ENCODE measurements around the gene ARHGAP15.

The ARHGAP15 gene

DNA sequence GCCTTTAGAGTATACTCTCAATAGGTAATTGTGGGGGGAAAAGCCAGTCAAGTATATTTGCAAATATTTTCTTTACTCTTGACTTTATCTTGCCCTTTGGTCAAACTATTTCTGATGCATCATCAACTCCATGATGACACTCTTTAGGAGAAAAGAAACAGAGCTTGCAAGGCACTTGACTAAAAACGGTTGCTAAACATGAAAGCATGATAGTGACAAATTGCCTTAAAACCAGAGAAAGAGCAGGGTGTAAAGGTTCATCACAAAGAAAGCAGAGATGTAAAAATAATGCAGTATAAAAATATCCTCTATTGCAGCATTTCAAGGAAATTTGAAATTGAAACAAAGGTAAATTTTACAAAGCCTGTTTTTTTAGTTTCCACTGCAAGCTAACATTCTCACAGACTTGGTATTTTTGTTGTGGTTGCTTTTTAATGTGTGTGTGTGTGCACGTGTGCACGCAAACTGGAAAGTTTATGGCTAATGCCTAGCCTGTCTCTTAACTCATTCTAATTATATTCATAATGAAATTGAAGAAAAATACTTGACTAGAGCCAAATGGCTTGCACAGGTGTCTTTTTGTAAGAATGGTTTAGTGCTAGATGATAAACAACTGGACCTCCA lies 503.6 kb downstream of the ARHGAP15 start:
- DNase-seq (ENCODE audit: low spot score), result no peak

DNA sequence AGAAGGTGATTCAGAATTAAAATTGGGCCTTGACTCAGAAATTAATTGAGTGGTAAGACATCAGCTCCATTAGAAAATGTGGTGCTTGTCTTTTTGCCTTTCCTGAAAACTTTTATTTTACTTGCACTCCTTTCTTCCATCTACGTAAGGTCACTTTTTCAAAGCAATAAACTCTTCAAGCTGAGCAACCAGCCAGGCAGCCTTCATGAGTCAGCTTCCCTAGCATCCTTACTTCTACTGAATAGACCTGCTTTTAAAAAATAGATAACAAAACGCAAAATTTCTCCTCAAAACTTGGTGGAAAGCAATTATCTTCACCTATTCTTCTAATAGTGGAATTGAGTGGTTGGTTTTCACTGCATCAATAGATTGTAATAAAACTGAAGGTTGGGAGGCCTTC lies 504.2 kb downstream of the ARHGAP15 start:
- no peak for DNase-seq (ENCODE audit: low spot score)

DNA sequence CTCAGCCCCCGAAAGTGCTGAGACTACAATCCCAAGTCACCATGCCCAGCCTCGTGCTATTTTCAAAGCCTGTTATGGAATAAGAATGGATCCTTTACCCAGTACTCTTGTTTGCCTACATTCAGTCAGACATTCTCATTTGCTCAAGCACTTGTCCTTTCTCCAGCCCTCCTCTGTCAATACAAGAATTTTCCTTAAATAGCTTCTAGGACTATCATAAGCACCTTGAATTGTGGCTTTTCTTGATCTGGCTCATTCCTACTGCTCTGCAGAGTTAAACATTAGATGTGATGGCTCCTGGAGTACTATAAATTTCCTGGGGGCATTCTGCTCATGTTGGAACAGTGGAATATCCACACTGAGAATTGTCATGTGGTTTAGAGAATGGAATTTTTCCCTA lies 506.1 kb downstream of the ARHGAP15 start:
- no peak for DNase-seq (ENCODE audit: low spot score)

DNA sequence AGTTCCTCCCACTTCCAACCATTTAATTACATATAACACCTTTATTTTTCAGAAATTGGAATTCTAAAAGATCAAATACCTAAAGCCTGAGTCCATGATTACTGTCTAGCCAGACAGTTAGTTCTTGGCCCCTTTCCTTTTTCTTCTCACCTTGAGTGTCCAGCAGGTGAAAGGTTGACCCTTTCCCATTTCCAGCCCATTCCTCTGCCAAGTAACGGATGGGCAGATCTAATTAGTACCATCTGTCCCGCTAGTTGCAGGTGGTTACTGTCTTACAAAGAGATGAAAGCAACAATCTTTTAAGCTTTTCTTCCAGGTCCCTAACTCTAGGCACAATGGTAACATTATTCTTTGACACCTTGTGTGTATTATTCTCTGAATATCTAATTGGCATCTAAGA lies 506.7 kb downstream of the ARHGAP15 start:
- DNase-seq (ENCODE audit: low spot score), result no peak

DNA sequence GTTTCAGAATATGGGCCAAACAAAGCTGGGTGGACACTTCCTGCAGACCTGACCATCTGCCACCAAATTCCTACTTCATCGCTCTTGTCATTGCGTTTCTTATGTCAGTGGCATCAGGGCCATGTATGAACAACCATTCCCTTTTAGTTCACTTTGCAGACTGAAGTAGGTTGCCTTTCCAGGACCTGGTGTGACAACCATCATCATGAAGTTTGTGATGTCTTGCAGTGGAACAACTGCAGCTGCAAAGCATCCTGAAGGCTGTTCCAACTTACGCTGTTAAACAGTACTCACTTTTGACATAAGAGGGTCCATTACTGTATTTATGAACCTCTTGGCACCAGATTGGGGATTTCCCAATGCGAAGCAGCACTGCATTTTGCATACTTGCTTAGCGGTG lies 511.6 kb downstream of the ARHGAP15 start:
- DNase-seq (ENCODE audit: low spot score), result no peak

DNA sequence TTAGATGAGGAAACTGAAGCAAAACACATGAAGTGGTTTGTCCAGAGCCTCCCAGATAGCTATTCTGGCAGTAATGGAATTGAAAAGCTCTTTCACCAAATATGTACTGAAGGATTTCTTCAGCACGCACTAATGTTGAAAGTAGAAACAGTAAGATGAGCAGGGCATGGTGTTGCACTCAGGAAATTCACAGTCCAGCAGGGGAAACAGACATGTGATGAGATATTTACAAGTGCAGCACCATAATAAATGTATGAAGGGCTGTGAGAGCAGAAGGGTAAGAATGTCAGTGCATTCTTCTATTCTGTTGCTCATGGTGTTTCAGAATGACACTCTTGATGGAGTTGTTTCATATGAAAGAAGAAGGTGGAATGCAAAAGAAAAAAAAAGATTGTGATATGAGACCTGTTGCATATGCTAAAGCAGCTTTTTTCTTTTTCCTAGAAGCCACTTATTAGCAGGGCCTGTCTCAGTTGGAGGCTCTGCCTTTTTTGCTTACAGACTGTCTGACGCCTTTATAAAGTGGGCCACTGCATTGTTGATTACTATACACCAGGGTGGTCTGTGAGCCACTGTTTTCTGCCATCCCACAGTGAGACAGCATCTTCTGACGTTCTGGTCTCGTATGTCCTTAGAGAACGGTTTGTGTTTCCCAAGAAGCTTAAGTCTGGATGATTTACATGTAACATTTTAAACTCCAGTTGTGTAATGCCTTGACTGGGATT lies 516.9 kb downstream of the ARHGAP15 start:
- DNase-seq (ENCODE audit: low spot score), result no peak

DNA sequence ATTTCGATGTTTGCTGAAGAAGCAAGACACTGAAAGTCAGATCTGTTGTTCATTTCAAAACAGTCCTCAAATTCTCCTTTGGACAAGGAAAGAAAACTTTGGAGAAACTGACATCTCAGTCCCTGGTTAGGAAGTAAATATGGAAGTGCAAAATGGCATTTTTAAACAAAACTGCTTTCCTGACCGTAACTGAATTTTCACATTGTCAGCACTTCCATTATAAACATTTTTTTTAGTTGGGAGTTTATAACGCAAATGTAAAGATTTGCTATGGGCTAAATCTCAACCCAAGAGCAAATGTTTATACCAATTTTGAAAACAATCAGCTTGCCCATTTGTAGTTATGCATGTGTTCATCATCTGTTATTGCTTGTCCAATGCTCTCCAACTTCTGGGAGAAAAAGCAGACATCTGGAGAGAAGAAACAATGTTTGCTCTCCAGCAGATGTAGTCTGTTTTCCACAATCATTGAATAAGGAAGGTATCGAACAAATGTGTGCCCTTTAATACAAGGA lies 520.1 kb downstream of the ARHGAP15 start:
- no peak for DNase-seq (ENCODE audit: low spot score)

DNA sequence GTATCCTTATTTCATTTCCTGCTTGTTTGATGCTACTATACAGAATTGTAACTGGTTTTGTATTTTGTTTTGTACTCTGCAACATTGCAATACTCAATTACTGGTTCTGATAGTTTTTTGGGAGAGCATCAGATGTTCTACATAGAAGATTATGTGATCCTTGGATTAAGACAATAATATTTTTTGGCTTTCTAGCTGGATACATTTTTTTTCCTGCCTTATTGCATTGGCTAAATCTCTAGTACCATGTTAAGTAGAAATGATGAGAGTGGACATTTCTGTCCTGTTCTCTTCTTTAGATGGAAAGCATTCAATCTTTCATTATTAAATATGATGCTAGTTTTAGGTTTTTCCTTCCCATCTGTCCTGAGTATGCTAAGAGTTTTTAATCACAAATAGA lies 523.5 kb downstream of the ARHGAP15 start:
- DNase-seq (ENCODE audit: low spot score), result no peak

DNA sequence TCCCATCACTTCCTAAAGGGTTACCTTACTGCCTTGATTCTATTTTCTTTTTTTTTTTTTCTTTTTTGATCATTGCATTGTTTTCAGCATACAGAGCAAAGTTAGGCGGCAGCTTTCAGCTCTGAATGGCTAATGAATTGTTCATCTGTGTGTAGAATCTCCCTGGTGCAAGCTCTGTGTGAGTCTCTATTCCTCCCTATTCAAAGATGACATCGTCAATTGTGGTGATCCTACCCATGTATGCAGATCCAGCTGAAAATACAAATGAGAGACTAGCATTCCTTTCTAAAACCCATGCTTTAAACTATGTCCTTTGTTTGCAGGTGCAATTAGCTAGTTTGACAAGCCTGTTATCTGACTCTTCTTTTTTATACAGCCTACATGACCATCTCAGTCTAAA lies 539.0 kb downstream of the ARHGAP15 start:
- no peak for DNase-seq (ENCODE audit: low spot score)

DNA sequence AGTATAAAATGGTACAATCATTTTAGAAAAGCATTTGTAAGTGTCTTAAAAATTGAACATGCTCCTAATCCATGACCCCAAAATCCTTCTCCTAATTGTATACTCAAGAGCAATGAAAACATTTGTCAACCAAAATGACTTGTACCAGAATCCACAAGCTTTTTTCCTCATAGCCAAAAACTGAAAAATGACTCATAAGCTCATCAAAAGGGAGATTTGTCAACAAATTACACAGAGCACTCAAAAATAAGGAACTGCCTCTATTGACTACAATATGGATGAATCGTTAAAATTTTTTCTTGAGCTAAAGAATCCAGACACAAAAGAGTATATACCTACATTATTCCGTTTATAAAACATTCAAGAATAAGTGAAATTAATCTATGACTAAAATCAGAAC lies 544.8 kb downstream of the ARHGAP15 start:
- DNase-seq (ENCODE audit: low spot score), result no peak

DNA sequence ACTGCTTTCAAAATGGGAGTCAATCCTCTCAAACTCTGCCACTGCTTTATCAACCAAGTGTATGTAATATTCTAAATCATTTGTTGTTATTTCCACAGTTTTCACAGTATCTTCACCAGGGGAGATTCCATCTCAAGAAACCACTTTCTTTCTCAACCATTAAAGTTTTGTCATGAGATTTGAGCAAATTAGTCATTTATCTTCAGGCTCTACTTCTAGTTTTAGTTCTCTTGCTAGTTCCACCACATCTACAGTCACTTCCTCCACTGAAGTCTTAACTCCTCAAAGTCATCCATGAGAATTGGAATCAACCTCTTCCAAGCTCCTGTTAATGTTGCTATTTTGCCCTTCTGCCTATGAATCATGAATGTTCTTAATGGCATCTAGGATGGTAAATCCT lies 545.8 kb downstream of the ARHGAP15 start:
- no peak for DNase-seq (ENCODE audit: low spot score)

DNA sequence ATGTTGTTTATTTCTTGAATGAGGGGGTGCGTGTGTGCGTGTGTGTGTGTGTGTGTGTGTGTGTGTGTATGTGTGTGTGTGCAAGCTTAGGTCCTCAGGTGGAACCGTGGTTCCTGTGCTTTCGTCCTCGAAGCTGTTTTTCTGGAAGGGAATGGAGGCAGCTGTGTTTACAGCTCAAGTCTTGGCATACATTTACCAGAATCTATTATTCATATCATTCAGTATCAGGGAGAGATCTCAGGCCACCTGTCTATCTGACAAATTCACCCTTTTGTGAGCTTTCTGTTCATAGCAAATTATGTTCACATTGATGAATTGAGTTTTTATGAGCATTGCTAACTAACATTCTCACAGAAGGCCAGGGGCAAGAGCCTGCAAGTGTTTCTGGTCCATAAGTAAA lies 550.4 kb downstream of the ARHGAP15 start:
- no peak for DNase-seq (ENCODE audit: low spot score)

DNA sequence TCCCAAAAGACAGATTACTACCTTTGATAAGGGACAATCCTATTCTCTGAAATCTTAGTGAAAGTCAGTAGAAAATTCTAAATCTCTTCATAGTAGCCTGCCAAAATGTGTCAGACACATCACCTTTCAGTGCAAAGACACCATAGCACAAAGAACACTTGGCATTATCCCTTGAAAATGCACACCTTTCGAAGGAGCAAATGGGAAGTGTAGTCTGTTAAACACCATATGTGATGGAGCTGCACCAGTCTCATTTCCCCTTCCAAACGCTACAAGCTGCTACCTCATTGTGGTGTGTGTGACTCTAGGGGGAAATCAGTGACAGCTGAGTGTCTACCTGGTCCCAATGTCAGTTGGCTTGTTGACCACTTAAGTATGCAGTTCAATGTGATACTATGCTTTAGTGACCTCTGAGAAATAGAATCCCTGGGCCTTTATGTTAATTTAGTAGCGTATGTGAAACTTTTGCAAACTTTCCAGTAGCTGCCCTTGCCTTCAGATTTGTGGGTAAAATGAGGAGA lies 551.7 kb downstream of the ARHGAP15 start:
- no peak for DNase-seq (ENCODE audit: low spot score)

DNA sequence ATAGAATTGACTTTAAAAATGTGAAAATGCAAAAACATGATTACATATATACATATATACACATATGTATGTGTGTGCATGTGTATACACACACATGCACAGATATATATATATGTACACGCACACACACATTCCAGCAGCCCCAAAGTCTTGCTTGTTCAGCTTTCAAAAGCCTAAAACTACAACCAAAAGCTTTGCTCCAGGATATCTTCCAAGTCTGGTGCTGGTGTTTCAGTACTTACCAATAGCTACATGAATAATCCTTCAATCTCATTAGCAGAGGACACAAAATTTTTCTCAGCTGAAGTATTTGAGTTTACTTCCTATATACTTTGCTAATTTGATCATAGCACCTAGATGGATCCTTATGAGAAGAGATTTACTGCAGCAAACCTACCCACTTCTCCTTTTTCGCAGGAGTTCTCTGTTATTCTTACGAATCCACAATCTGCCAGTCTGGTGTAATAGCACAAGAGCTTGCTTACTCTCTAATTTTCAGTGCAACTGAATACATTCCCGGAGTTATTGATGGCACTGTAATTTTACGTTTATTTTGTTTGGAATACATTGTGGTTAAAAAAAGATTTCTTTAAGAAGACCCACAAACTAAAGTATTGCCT lies 553.3 kb downstream of the ARHGAP15 start:
- no peak for DNase-seq (ENCODE audit: low spot score)

DNA sequence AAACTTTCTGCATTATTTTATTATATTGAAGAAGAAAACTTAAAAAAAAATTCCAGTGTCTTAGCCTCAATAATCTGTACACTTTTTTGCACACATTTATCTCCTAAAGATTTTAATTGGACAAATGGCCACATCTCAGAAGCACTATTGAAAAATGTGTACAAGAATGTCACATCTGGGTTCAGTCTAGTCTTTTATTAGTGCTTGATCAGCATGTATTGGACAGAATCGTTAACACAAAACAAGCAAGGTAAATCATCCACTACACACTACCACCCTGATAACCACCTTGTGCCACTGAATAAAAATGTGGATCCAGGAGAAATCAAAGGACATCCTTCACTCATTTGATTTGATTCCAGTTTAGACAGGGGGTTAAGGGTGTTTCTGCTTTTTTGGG lies 554.8 kb downstream of the ARHGAP15 start:
- no peak for DNase-seq (ENCODE audit: low spot score)

DNA sequence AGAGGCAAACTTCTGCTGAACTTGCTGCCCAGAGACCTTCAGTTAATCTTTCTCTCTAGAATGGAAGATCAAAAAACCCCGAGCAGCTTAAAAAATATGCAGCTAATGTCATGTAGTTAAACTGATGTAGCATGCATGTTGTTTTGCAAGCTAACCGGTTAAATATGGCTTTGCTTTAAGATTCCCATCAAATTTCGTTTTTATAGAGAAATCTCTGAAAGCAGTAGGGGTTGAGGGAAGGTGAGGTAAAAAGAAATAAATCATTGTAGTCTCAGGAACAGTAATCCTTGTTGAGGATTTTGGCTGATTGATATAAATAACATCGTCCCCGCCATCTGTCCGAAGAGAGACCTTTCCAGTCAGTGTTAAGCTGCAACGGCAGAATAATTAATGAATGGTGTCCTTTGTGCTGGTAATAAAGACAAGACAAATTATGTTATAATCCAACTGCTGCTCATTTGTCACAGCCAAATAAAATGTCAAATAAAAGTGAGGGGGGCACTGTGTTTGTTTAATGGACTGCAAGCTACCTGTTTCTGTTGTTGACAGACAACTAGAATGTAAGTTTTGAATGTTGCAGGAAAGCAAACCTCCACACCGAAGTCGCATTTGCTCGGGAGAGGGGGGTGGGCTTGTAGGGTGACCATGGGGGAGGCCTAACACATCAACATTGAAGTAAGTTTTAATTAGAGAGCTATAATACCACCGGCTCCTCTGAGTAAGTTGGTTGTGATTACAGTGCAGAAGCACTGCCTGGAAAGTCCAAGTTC lies 555.5 kb downstream of the ARHGAP15 start:
- no peak for DNase-seq (ENCODE audit: low spot score)

DNA sequence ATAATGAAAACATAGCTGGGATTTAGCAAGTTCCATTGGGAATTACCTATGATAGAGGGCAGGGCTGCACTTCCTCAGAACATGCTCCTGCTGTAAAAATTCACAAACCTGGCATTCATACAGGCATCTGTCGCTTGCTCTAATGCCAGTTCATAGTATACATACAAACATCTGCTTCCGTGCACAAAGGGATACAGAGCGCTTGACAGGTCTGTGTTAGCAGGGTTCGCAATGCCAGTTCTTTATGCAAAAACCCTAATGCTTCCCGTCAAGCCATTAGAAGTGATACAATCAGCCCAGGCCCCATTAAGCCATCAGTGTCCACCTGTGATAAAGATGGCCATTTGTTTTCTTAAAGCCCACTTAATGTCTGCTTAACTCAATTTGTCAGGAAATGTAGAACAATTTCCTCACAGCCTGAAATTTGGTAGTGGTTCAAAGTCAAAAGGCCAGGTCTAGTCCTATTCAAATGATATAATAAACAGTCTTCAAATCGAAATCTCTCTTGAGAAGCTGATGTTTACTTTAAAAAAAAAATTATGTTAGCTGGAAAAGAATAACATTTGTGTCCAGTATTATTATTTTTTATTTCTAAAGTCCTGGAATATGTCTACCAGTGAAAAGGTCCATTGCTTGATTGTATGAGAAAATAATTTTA lies 556.3 kb downstream of the ARHGAP15 start:
- DNase-seq (ENCODE audit: low spot score), result no peak

DNA sequence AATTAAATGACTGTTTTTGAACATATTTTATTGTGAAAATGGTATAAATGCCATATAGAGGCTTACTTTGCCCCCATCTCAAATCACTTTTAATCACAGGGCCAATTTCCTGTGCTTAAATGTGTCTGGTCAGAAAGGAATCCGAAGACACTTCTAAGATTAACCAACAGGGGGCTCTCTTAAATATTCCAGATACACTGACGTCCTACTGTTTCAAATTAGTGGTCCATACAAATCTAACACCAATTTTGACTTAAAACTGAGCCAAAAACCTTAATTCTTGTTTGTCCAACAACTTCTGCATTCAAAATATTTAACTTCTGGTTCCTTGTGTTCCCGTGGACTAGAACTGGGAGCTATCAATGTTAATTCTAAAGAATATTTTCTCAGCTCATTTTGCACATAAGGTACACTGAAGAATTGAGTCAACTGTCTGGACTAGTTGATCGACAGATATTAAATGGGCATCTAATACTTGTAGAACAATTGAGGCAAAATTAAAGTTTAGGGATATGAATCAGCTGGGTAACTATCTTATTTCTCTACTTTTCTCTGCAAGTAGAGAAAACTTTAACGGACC lies 557.5 kb downstream of the ARHGAP15 start:
- peak; percentile 8 for DNase-seq (ENCODE audit: low spot score)

DNA sequence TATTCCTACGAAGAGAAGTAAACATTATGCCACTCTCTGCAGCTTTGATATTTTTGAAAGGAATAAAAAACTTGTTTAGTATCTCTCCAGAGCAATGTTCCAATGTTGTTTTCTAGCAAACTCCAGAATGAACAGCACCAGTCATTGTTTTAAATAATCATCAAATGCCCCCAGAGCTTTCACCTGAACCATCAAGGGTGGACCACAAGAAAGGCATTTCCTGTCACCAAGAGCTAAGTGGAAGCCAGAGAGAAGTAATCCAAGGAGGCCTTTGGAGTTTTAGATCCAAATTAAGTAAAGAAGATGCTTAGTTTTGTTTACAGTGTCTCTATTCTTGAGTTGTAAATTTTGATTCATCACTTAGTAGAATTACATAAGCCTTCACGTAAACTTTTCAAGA lies 559.0 kb downstream of the ARHGAP15 start:
- DNase-seq (ENCODE audit: low spot score), result no peak

DNA sequence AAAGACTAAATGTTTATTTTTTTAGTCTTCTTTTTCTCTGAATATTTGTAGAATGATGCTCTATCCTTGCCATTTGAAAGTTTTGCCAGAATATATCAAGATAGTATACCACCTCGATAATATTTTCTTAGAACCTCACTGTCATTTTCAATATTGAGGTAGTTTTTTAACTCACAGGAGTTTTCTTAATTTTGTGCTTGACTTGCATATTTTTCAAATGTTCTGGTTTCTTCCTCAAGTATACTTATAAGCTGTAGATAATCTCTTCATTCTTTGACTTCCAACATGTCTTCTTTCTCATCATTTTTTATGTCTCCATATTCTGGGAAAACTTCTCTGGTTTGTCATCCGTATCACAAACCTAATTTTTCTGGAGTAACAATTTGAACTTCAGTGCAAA lies 559.6 kb downstream of the ARHGAP15 start:
- DNase-seq (ENCODE audit: low spot score), result no peak

DNA sequence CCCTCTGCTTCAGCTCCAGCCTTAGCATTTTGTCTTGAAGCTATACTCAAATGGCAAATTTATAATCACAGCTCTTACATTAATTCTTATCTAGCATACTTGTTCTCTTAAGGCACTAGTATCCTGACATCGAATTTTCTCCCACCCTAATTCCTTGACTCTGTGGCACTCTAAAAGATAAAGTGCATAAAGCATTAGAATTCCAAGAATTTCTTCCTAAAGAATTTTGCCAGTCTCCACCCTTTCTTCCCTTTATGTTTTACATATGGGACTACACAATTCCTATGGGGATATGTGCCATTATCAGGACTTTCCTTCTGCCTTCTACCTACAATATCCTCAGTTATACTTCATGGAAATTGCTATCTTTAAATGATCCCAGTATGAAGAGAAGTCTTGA lies 560.3 kb downstream of the ARHGAP15 start:
- DNase-seq (ENCODE audit: low spot score), result no peak

DNA sequence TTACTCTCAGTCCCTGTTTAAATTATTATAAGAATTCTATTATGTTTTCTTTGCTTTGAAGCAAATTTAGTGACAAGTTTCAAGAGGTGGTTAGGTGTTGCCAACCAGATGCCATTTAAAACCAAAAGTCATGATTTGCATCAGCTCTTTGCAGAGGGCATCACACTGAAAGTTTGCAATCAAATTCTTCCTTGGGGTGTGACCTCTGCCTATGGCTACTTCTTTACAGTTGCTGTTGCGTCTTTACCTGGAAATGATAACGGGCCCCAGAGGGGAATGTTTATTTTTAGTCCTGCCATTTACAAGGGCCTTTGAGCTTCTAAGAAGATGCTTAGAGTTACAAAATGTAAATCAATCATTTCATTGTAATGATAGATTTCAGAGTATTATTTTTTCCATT lies 561.0 kb downstream of the ARHGAP15 start:
- DNase-seq (ENCODE audit: low spot score), result no peak

Data from hepatic stellate cell (primary cell).